Measurements from ENCODE around the gene PISD. TPM values are rescaled to one million over a fixed set of nuclear protein-coding genes. Genes with fewer than 3 reads are reported as not detected.

The PISD gene
- total RNA-seq, 2 donors from 2014 or later, result 39.1 to 43.4 TPM

GRCh38 chr22:31637447-31637890, 24.5 kb downstream of the PISD start:
- no peak overlapping the region for H3K27ac ChIP-seq (ENCODE audit: low read depth, low read length)
- TF ChIP-seq CTCF (conservative IDR thresholded peaks at IDR 0.05), result peak; percentile 26

DNA sequence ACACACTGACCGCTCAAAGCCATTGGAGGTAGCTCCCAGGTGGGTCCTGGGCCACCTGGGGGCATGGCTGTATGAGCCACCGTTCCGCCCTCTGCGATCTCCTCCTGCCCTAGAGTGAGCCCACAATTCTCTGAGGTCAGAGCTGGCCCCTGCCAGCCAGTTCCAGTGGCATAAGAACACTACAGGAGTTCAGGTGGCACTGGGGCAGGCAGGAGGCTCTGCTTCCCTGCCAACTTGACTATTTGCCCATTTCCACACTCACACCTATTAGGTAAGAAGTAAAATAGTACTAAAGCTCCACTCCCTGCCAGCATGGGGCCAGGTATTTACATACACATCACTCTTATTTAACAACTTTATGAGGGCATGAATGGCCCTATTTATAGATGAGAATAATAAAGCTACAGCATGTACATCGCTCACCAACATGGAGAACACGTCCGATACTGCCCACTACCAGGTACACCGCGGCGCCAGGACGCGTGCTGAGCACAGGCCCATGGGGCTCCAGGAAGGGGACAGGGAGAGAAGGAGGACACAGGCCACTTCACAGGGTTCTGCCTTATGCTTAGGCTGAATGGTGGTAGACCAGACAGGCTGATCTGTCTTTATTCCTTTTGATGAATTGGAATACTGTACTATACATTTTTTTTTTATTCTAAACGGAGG, 26.2 kb downstream of the PISD start:
- peaks cover 2% of the 10 kb centered on the region for H3K36me3 Mint-ChIP-seq (ENCODE audit: low read depth)
- no peaks in the 10 kb centered on the region for H3K36me3 ChIP-seq (ENCODE audit: control insufficient read depth, insufficient read depth, low read length)
- H3K9ac ChIP-seq (ENCODE audit: extremely low read depth, low read length, poor library complexity, severe bottlenecking), result no peak overlapping the region
- no peaks in the 10 kb centered on the region for H3K9me3 ChIP-seq (ENCODE audit: control insufficient read depth, low read length)
- no peak overlapping the region for H3K27ac ChIP-seq (ENCODE audit: low read depth, low read length)
- no peaks in the 10 kb centered on the region for H3K9me3 Mint-ChIP-seq
- no peak overlapping the region for H3K27ac Mint-ChIP-seq
- WGBS, 2 experiments (ENCODE audit: insufficient coverage in 1 of 2, insufficient read length in 1 of 2), result 84 to 92% methylated on average over 11 to 13 of the region's 13 CpGs
- DNase-seq, result no peak
- no peak overlapping the region for H3K4me3 ChIP-seq (ENCODE audit: low read length)
- no peaks in the 10 kb centered on the region for H3K27me3 ChIP-seq (ENCODE audit: control insufficient read depth, insufficient read depth, low read length, poor library complexity, severe bottlenecking)
- no peaks in the 10 kb centered on the region for H3K27me3 Mint-ChIP-seq (ENCODE audit: insufficient read depth)
- no peak for TF ChIP-seq CTCF (conservative IDR thresholded peaks at IDR 0.05)
- H3K4me1 Mint-ChIP-seq, result peaks cover 6% of the 10 kb centered on the region
- H3K4me3 Mint-ChIP-seq, result no peak overlapping the region
- H3K4me1 ChIP-seq (ENCODE audit: control insufficient read depth, insufficient read depth, low read length), result peaks cover 4% of the 10 kb centered on the region

More at GRCh38 chr22:31637447-31637890, 24.5 kb downstream of the PISD start:
- Mint-ChIP-seq H3K9me3 (no peaks in the 10 kb centered on the region), H3K4me1 (no peaks in the 10 kb centered on the region), H3K27me3 (ENCODE audit: insufficient read depth) (no peaks in the 10 kb centered on the region), H3K27ac (peak overlapping the region; percentile 69), H3K36me3 (ENCODE audit: low read depth) (peaks cover 15% of the 10 kb centered on the region), H3K4me3 (no peak overlapping the region)
- Histone ChIP-seq H3K27me3 (ENCODE audit: control insufficient read depth, insufficient read depth, low read length, poor library complexity, severe bottlenecking) (no peaks in the 10 kb centered on the region), H3K4me3 (ENCODE audit: low read length) (no peak overlapping the region), H3K36me3 (ENCODE audit: control insufficient read depth, insufficient read depth, low read length) (peaks cover 4% of the 10 kb centered on the region), H3K9me3 (ENCODE audit: control insufficient read depth, low read length) (no peaks in the 10 kb centered on the region), H3K4me1 (ENCODE audit: control insufficient read depth, insufficient read depth, low read length) (no peaks in the 10 kb centered on the region), H3K9ac (ENCODE audit: extremely low read depth, low read length, poor library complexity, severe bottlenecking) (no peak overlapping the region)
- DNase-seq, result peak; percentile 59
- WGBS, 2 experiments (ENCODE audit: insufficient coverage in 1 of 2, insufficient read length in 1 of 2), result 94 to 95% methylated on average over 10 of the region's 10 CpGs

GRCh38 chr22:31631436-31631835, 30.6 kb downstream of the PISD start:
- Histone ChIP-seq H3K9me3 (ENCODE audit: control insufficient read depth, low read length) (no peaks in the 10 kb centered on the region), H3K4me3 (ENCODE audit: low read length) (peak overlapping the region; percentile 82), H3K4me1 (ENCODE audit: control insufficient read depth, insufficient read depth, low read length) (peaks cover 12% of the 10 kb centered on the region), H3K36me3 (ENCODE audit: control insufficient read depth, insufficient read depth, low read length) (peaks cover 15% of the 10 kb centered on the region), H3K27me3 (ENCODE audit: control insufficient read depth, insufficient read depth, low read length, poor library complexity, severe bottlenecking) (no peaks in the 10 kb centered on the region), H3K27ac (ENCODE audit: low read depth, low read length) (no peak overlapping the region), H3K9ac (ENCODE audit: extremely low read depth, low read length, poor library complexity, severe bottlenecking) (peak overlapping the region; percentile 76)
- no peak for DNase-seq
- WGBS, 2 experiments (ENCODE audit: insufficient coverage in 1 of 2, insufficient read length in 1 of 2), result 71 to 87% methylated on average over 2 to 9 of the region's 9 CpGs
- no peaks in the 10 kb centered on the region for H3K36me3 Mint-ChIP-seq (ENCODE audit: low read depth)
- H3K27me3 Mint-ChIP-seq (ENCODE audit: insufficient read depth), result no peaks in the 10 kb centered on the region
- peak overlapping the region; percentile 64 for H3K27ac Mint-ChIP-seq
- TF ChIP-seq CTCF (conservative IDR thresholded peaks at IDR 0.05), result no peak
- H3K4me1 Mint-ChIP-seq, result peaks cover 13% of the 10 kb centered on the region
- H3K4me3 Mint-ChIP-seq, result peak overlapping the region; percentile 74
- no peaks in the 10 kb centered on the region for H3K9me3 Mint-ChIP-seq
